Measurements from ENCODE around the gene ZNF212.

- TF ChIP-seq CTCF (IDR thresholded peaks at IDR 0.05) = no peak
- no peak for TF ChIP-seq POLR2A (IDR thresholded peaks at IDR 0.05)
Measured at GRCh38 chr7:149294634-149295480, 55.4 kb downstream of the ZNF212 start.

Data from lower leg skin (tissue), 3 donors.